Hematopoietic multipotent progenitor cell treated with erythropoietin and hydrocortisone succinate and interleukin-3 and kit ligand, for 17 days (in vitro differentiated cells): ENCODE results near the gene CPNE2.
"Not testable (repeated sequence)": the region's sequence is repeated elsewhere in the genome, so short reads cannot be mapped to it uniquely, and the experiment has no call there.

Source experiments
- DNase-seq: peaks from one replicate; pipeline ENCODE4 v3.0.0-alpha.2; 2015; ENCODE audit warnings: low spot score

Gene CPNE2

DNA sequence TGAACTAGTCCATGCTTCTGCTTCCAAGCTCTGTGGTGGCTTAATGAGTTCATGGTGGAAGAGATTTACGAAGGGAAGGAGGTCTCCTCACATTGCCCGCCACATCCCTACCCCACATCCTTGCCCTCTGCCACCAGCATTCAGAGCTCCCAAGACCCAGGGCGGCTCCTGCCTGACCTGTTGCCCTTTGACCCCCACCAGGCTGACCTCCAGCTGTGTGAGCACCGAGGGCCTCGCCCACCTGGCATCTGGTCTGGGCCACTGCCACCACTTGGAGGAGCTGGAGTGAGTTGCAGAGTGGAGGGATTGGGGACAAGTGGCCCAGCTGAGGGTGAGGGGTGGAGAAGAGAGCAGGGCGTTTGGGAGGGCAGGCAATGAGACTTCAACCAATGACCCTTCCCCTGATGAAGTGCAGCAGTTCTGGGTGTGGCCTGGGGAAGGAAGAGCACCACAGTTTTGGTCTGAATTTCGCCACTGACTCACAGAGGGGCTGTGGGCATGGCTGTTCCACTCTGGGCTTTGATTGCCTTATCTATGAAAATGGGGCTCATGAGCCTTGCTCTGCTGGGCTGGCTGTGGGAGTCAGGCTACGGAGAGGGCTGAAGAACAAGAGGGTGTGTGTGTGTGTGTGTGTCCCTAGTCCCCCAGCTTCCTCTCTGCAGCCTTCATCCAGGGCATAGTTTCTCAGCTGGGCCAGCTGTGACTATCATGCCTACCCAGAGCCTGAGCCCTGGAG, 22.6 kb upstream of the CPNE2 start:
- DNase-seq, result no peak

DNA sequence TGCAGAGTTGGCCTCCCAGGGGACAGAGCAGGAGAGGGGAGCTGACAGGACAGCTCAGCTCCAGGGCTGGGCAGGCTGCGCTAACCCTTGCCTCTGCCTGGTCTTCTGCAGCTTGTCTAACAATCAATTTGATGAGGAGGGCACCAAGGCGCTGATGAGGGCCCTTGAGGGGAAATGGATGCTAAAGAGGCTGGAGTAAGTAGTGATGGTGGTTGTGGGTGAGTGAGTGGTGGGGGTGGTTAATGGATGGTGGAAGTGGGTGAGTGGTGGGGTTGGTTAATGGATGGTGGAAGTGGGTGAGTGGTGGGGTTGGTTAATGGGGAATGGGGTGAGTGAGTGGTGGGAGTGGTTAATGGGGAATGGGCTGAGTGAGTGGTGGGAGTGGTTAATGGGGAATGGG, 22.0 kb upstream of the CPNE2 start:
- no peak for DNase-seq

GRCh38 chr16:57071081-57071732, 21.2 kb upstream of the CPNE2 start:
- not testable (repeated sequence) for DNase-seq

DNA sequence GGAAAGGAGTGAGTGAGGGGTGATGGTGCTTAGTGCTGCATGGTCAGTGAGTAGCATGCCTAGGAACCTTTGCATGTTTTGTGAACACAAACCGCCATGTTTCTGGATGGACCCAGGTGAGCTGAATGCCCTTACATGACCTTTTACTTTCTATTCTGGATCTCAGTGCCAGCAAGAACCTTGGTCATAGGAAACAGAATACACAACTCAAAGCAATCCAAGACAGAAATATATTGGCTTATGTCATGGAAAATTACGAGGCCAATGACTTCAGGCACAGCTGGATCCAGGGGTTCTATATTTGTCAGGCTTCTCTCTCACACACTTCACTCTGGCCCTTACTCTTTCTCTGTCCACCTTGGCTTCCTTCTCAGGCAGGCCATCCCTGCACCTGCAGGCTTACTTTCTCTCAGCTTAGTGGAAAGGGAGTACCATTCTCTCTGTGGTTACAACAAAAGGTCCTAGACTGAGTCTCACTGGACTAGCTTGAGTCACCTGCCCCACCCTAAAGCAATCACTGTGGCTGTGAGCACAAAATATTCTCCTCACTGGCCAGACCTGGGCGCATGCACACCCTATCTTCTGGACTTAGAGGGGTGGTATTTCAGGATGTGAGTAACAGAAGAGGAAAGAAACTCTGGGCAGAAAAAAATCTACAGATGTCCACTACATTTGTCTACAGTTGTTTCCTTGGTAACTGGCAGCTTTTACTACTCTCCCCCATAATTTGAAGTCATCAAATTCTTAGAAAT, 20.4 kb upstream of the CPNE2 start:
- no peak for DNase-seq

- no peak for DNase-seq
These were observed 19.6 kb upstream of the CPNE2 start for GRCh38 chr16:57072616-57073275.

DNA sequence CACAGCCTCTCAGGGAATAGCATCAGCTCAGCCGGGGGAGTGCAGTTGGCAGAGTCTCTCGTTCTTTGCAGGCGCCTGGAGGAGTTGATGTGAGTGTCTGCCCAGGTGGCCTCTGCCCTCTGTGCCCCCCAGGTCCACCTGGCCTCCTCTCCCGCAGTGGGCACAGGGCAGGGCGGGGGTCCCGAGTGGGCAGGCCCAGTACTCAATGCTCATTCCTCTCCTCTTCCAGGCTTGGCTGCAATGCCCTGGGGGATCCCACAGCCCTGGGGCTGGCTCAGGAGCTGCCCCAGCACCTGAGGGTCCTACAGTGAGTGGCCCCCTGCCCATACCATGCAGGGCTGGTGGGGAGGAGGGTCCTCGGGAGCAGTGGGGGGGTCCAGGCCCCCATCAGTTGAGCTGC, 14.7 kb upstream of the CPNE2 start:
- DNase-seq, result no peak

GRCh38 chr16:57081744-57082143, 10.6 kb upstream of the CPNE2 start:
- DNase-seq, result no peak

- no peak for DNase-seq
These were observed 9.7 kb upstream of the CPNE2 start for GRCh38 chr16:57082664-57083063.

GRCh38 chr16:57083485-57084126, 8.8 kb upstream of the CPNE2 start:
- no peak for DNase-seq

- peak; percentile 62 for DNase-seq
These were observed 8.1 kb upstream of the CPNE2 start for GRCh38 chr16:57084257-57084770.

DNA sequence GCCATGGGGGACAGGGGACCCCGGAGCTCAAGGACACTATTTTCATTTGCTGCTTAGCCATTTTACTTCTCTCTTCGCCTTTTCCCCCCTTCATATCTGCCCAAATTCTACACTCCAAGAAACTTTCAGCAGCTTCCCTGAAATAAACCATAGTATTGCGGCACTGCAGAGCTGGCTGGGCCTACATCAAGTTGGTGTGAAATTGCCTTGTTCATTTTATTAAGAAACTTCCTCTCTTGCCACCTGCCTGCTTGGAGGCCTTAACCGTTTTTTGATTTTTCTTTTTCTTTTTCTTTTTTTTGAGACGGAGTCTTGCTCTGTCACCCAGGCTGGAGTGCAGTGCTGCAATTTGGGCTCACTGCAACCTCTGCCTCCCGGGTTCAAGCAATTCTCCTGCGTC, 7.4 kb upstream of the CPNE2 start:
- no peak for DNase-seq

DNA sequence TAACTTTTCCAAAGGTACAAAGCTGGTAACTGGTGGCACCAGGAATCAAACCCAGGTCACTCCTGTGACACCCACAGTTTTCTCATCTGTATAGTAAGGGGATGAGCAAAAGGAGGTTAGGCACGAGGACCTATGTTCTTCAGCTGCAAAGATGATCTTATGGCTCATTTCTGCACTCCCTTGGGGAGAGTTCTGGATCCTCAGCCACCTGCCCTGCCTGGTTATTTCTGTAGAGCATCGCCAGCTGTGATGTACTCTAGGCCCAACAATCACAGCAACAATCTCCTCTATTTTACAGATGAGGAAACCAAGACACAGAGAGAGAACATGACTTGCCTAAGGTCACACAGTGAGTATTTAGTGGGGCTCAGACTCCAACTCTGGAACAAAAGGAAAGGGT, 5.4 kb upstream of the CPNE2 start:
- DNase-seq, result no peak

GRCh38 chr16:57089406-57089805, 3.0 kb upstream of the CPNE2 start:
- DNase-seq, result no peak

- DNase-seq, result no peak
These were observed 996 bp upstream of the CPNE2 start for GRCh38 chr16:57091200-57091974.

DNA sequence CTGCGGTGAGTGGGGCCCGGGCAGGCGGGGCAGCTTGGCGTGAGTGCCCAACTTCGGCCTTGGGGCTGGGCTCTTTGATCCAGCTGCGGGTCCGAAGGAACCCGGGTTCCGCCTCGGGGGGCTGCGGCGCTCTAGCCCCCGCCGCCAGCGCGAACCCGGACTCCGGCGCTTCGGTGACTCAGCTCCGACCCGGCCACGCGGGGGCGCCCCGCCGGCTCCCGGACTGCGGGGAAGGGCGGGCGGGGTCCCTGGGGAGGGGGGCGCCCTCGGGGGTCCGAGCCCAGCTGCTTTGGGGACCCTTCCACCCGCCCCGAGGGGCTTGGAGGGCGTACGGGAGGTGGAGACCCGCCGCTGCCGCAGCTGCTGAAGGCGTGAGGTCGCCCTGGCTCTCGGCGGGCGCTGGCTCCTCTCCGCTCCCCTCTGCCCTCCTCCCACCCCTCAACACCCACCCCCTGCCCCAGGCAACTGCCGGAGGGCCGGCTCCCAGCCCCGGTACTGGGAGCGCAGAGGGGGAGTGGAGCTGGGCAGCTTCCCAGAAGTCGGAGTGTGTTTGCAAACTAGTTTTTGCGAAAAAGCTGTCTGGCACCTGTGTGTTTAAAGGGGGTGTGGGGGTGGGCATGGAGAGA, 516 bp downstream of the CPNE2 start:
- no peak for DNase-seq

DNA sequence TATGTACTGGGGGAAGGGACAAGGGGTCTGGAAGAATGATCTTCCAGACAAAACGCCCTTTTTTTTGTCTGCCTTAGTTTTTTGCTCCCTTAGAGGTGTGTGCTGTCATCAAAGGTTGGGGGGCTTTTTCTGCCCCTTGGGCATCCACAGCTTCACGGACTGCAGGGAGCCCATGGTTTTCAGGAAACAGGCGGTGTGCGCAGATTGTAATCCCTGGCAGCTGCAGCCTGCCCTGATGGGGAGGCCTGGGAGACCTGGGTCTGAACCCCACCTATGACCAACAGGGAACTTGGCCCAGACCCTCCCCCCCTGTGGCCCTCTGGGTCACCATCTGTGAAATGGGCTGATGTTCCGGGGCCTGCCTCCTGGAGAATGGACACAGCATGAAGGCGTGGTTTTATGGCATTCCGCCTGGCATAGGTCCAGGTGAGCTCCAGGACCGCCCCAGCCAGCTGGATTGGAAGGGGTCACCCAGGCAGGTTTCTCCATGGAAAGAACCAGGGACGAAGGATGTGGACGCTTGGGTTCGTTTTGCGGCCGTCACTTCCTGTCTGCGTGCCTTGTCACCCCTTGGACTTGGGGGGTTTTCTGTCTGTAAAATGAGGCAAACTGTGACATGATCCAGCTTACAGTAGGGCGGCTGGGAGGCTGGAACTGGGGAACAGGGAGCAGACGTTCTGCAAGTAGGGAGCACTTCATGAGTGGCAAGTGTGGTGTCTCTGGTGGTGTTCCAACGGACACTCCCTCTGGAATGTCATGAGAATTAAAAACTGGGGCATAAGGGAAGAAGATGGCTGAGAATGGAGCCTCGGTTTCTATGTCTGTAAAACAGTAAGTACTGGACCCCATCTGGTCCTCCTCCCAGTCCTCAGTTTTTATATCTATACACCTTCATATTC, 1.5 kb downstream of the CPNE2 start:
- DNase-seq, result no peak

GRCh38 chr16:57094911-57095310, 2.5 kb downstream of the CPNE2 start:
- no peak for DNase-seq

GRCh38 chr16:57096192-57096591, 3.8 kb downstream of the CPNE2 start:
- DNase-seq, result no peak

GRCh38 chr16:57096793-57097192, 4.4 kb downstream of the CPNE2 start:
- no peak for DNase-seq
